Panc1 (cell line): ENCODE results near the gene LAYN. TPM values are rescaled to one million over a fixed set of nuclear protein-coding genes. Genes with fewer than 3 reads are reported as not detected.

Experiments used
- ATAC-seq: fragments of 200-7000 bp; cut with Tn5 transposase; 2 replicates; pipeline ENCODE4 v1.9.1; 2020; ENCODE audit warnings: mild to moderate bottlenecking, moderate library complexity
- BruUV-seq: library from RNA; stranded (reverse); fragments of 400-500 nt; replicated peaks from 2 replicates; lab custom pipeline; 2021; lab: Mats Ljungman, UMichigan
- CTCF ChIA-PET: fragments of 300-600 bp; sonication (Branson Sonifier 250); formaldehyde crosslinking; loops from one replicate; lab custom pipeline; 2022; ENCODE audit warnings: antibody characterized with exemption; lab: Charles Lee
- POLR2A ChIA-PET: fragments of 300-600 bp; sonication (Branson Sonifier 250); formaldehyde crosslinking; loops from one replicate; lab custom pipeline; 2022; ENCODE audit warnings: antibody characterized with exemption; lab: Charles Lee
- DNase-seq: peaks from one replicate; pipeline ENCODE4 v3.0.0-alpha.2; 2010; ENCODE audit warnings: low read depth, low spot score
- H3K27ac ChIP-seq: 2 replicates; pipeline ENCODE4 v1.5.1; 2011; ENCODE audit warnings: mild to moderate bottlenecking, low read length, inconsistent platforms
- H3K27me3 ChIP-seq: fragments of 200-500 bp; sonication (Bioruptor generic); 2 replicates; pipeline ENCODE4 v1.6.0; 2014; ENCODE audit warnings: low read length, inconsistent platforms; ENCODE audit not compliant: control insufficient read depth, insufficient read depth
- H3K36me3 ChIP-seq: fragments of 200-500 bp; sonication (Bioruptor generic); 2 replicates; pipeline ENCODE4 v1.5.1; 2014; ENCODE audit warnings: inconsistent platforms, mild to moderate bottlenecking, low read length, moderate library complexity; ENCODE audit not compliant: control insufficient read depth, insufficient read depth
- H3K4me1 ChIP-seq: 2 replicates; pipeline ENCODE4 v1.5.1; 2011; ENCODE audit warnings: inconsistent platforms, mild to moderate bottlenecking, low read length, moderate library complexity; ENCODE audit not compliant: control insufficient read depth, insufficient read depth
- H3K4me3 ChIP-seq, 2 experiments: 2 replicates each; pipeline ENCODE4 v1.5.1; 2011 to 2012; ENCODE audit warnings: low read depth in 2 of 2, low read length in 2 of 2, mild to moderate bottlenecking in 2 of 2, inconsistent platforms in 1 of 2, moderate library complexity in 1 of 2
- H3K9me3 ChIP-seq: fragments of 200-500 bp; sonication (Bioruptor generic); 2 replicates; pipeline ENCODE4 v1.5.1; 2014; ENCODE audit warnings: low read depth, mild to moderate bottlenecking, inconsistent platforms, low read length, moderate library complexity; ENCODE audit not compliant: control insufficient read depth, insufficient read depth
- CTCF ChIP-seq: fragments of 450-650 bp; IDR thresholded peaks from 2 replicates; pipeline ENCODE4 v1.5.1; 2017; ENCODE audit warnings: mild to moderate bottlenecking
- POLR2AphosphoS5 ChIP-seq: IDR thresholded peaks from 2 replicates; pipeline ENCODE4 v1.6.1; 2012; ENCODE audit warnings: mild to moderate bottlenecking, low read depth, low read length, moderate library complexity
- REST ChIP-seq, 2 experiments: IDR thresholded peaks; 2 replicates each; pipeline ENCODE4 v1.6.1; 2011 to 2012; ENCODE audit warnings: low read depth in 2 of 2, control low read depth in 1 of 2, low read length in 1 of 2, mild to moderate bottlenecking in 1 of 2, moderate library complexity in 1 of 2; ENCODE audit not compliant: insufficient read depth in 1 of 2
- SIN3A ChIP-seq: IDR thresholded peaks from 2 replicates; pipeline ENCODE4 v1.6.1; 2012; ENCODE audit warnings: low read depth, mild to moderate bottlenecking, low read length, moderate library complexity, borderline replicate concordance; ENCODE audit not compliant: insufficient read depth
- TCF7L2 ChIP-seq: IDR thresholded peaks from 2 replicates; pipeline ENCODE4 v1.6.1; 2011; ENCODE audit warnings: mild to moderate bottlenecking, low read depth, low read length, inconsistent platforms
- in situ Hi-C: cut with HindIII; loops from 2 replicates; pipeline ENCODE4 v1.10.0; 2016; ENCODE audit warnings: low sequenced_read_pairs, low pct_unique_long_range_greater_than_20kb
- intact Hi-C: fragments of 100-400 bp; cut with micrococcal nuclease; formaldehyde crosslinking; loops from one replicate; pipeline ENCODE4 v1.10.0; 2022; ENCODE audit not compliant: unreplicated experiment
- total RNA-seq: library from RNA; stranded (reverse); gene quantifications from one replicate; pipeline ENCODE4 v1.2.1, GENCODE V29; 2021; ENCODE audit not compliant: unreplicated experiment

The LAYN gene
- total RNA-seq, 1 experiment from 2014 or later: 3.6 TPM

- peak; percentile 29 for TF ChIP-seq TCF7L2
- no peak; a peak in 1 of 4 replicates for TF ChIP-seq REST (IDR thresholded peaks at IDR 0.05; ENCODE audit: insufficient read depth in 1 of 2, low read depth in 2 of 2, low read length in 1 of 2)
- peak; percentile 80; the same call in 1 of the 2 replicates for TF ChIP-seq SIN3A
- TF ChIP-seq CTCF: peak; percentile 98
- peak; percentile 21; the same call in 1 of the 2 replicates for TF ChIP-seq POLR2AphosphoS5
- ChIA-PET POLR2A (interaction anchor here (0.6 to 0.9 kb wide), 3 partner anchors 131 to 154 kb away, joined by 3 to 4 read pairs (median 3); no protein-coding TSS in a partner anchor), CTCF (interaction anchor here (0.6 to 0.7 kb wide), 2 partner anchors 148 to 157 kb away, joined by 3 to 6 read pairs; no protein-coding TSS in a partner anchor)
- Histone ChIP-seq H3K27me3 (no peaks in the 10 kb centered on the region), H3K4me3 (peak within 1 kb of the TSS; percentile 71 to 78), H3K27ac (peak within 1 kb of the TSS; percentile 67), H3K4me1 (peaks cover 25% of the 10 kb centered on the region), H3K36me3 (no peaks in the 10 kb centered on the region), H3K9me3 (no peaks in the 10 kb centered on the region)
- in situ Hi-C loops (no loop called here), intact Hi-C loops (loop anchor here (5.0 kb wide), 1 partner anchor 240 kb away; no protein-coding TSS in a partner anchor)
- DNase-seq (peak; percentile 64), ATAC-seq (peak; percentile 93)
- no TSS peak for BruUV-seq
Measured at GRCh38 chr11:111601979-111602864, 61.7 kb downstream of the LAYN start, which contains the start of gene SIK2. TSS of gene SIK2 (plus strand) at chr11:111602449. CDS start at chr11:111602564, 115 bp downstream.

GRCh38 chr11:111602865-111603610 is 62.5 kb downstream of the LAYN start:
- Histone ChIP-seq H3K36me3 (no peaks in the 10 kb centered on the region), H3K27ac (peak overlapping the region; percentile 41), H3K4me3 (peak overlapping the region; percentile 64 to 78), H3K4me1 (peaks cover 25% of the 10 kb centered on the region), H3K27me3 (no peaks in the 10 kb centered on the region), H3K9me3 (no peaks in the 10 kb centered on the region)
- intact Hi-C loops (loop anchor here (5.0 kb wide), 1 partner anchor 239 kb away; no protein-coding TSS in a partner anchor), in situ Hi-C loops (no loop called here)
- ATAC-seq: peak; percentile 44
- CTCF ChIA-PET: interaction anchor here (0.6 to 0.7 kb wide), 2 partner anchors 147 to 156 kb away, joined by 3 to 6 read pairs; no protein-coding TSS in a partner anchor
- no peak for DNase-seq
- POLR2A ChIA-PET: interaction anchor here (0.6 to 0.9 kb wide), 2 partner anchors 130 to 149 kb away, joined by 3 read pairs; no protein-coding TSS in a partner anchor
- no peak for TF ChIP-seq CTCF
- no peak for TF ChIP-seq TCF7L2
- TF ChIP-seq POLR2AphosphoS5: 0 out of 2 replicates have a peak, but pooled peaks have one; percentile 9
- TF ChIP-seq REST (IDR thresholded peaks at IDR 0.05; ENCODE audit: insufficient read depth in 1 of 2, low read depth in 2 of 2, low read length in 1 of 2): no peak
- TF ChIP-seq SIN3A: no peak
- BruUV-seq: no TSS peak
